Mucosa of rectum (tissue), 2 donors: ENCODE data around the gene PLIN1.

Experiments used
- H3K27ac ChIP-seq, 2 donors: one replicate each; pipeline ENCODE4 v1.7.0; 2013; ENCODE audit warnings: inconsistent platforms in 2 of 2, low read depth in 2 of 2, low read length in 2 of 2
- H3K27me3 ChIP-seq, 2 donors: one replicate each; pipeline ENCODE4 v1.7.0; 2013; ENCODE audit warnings: low read length in 2 of 2; ENCODE audit not compliant: control insufficient read depth in 2 of 2, insufficient read depth in 2 of 2
- H3K36me3 ChIP-seq, 2 donors: one replicate each; pipeline ENCODE4 v1.7.0; 2013; ENCODE audit warnings: low read length in 2 of 2; ENCODE audit not compliant: control insufficient read depth in 2 of 2, insufficient read depth in 2 of 2
- H3K4me1 ChIP-seq, 2 donors: one replicate each; pipeline ENCODE4 v1.7.0; 2013; ENCODE audit warnings: low read length in 2 of 2, mild to moderate bottlenecking in 1 of 2; ENCODE audit not compliant: control insufficient read depth in 2 of 2, insufficient read depth in 2 of 2
- H3K4me3 ChIP-seq, 2 donors: one replicate each; pipeline ENCODE4 v1.7.0; 2013; ENCODE audit warnings: low read length in 2 of 2
- H3K9ac ChIP-seq, 2 donors: one replicate each; pipeline ENCODE4 v1.7.0; 2013; ENCODE audit warnings: low read length in 2 of 2, low read depth in 1 of 2, mild to moderate bottlenecking in 1 of 2
- H3K9me3 ChIP-seq, 2 donors: one replicate each; pipeline ENCODE4 v1.7.0; 2013; ENCODE audit warnings: low read length in 2 of 2; ENCODE audit not compliant: control insufficient read depth in 2 of 2
- donor health status: healthy.
- donor health status: Normal muscosa, but diverticular disease.

Gene PLIN1

GRCh38 chr15:89679212-89679611 is at the start of gene PLIN1:
PLIN1 (minus strand) TSS chr15:89679367; CDS start chr15:89677489, 1,878 bp downstream.
- peak within 1 kb of the TSS; percentile 72 to 79 for H3K27ac ChIP-seq
- H3K9ac ChIP-seq, result no peak within 1 kb of the TSS

GRCh38 chr15:89728254-89728653 is 49.1 kb upstream of the PLIN1 start:
- Histone ChIP-seq H3K27ac (no peak overlapping the region), H3K36me3 (no peaks in the 10 kb centered on the region), H3K4me1 (no peaks in the 10 kb centered on the region), H3K27me3 (no peaks in the 10 kb centered on the region), H3K9ac (no peak overlapping the region), H3K9me3 (peaks cover 0 to 2% of the 10 kb centered on the region in 2 donors), H3K4me3 (no peak overlapping the region)

More at GRCh38 chr15:89679212-89679611, at the start of gene PLIN1:
- no peaks in the 10 kb centered on the region for H3K9me3 ChIP-seq
- peaks cover 0 to 14% of the 10 kb centered on the region in 2 donors for H3K36me3 ChIP-seq
- H3K4me3 ChIP-seq, result peak within 1 kb of the TSS in 1 of 2 donors; percentile 1
- no peaks in the 10 kb centered on the region for H3K27me3 ChIP-seq
- peaks cover 0 to 17% of the 10 kb centered on the region in 2 donors for H3K4me1 ChIP-seq

- Histone ChIP-seq H3K4me3 (no peak overlapping the region), H3K9me3 (peaks cover 0 to 2% of the 10 kb centered on the region in 2 donors), H3K27ac (no peak overlapping the region), H3K36me3 (no peaks in the 10 kb centered on the region), H3K9ac (no peak overlapping the region), H3K27me3 (no peaks in the 10 kb centered on the region), H3K4me1 (no peaks in the 10 kb centered on the region)
Observed at GRCh38 chr15:89725064-89725463, 45.9 kb upstream of the PLIN1 start.

GRCh38 chr15:89724621-89725020 is 45.5 kb upstream of the PLIN1 start:
- H3K36me3 ChIP-seq, result no peaks in the 10 kb centered on the region
- H3K4me1 ChIP-seq, result no peaks in the 10 kb centered on the region
- no peak overlapping the region for H3K4me3 ChIP-seq
- H3K27ac ChIP-seq, result no peak overlapping the region
- H3K9ac ChIP-seq, result no peak overlapping the region
- H3K9me3 ChIP-seq, result peaks cover 0 to 2% of the 10 kb centered on the region in 2 donors
- H3K27me3 ChIP-seq, result no peaks in the 10 kb centered on the region

GRCh38 chr15:89723031-89723430 is 43.9 kb upstream of the PLIN1 start:
- no peaks in the 10 kb centered on the region for H3K36me3 ChIP-seq
- H3K9me3 ChIP-seq, result peaks cover 0 to 2% of the 10 kb centered on the region in 2 donors
- H3K4me1 ChIP-seq, result no peaks in the 10 kb centered on the region
- no peak overlapping the region for H3K27ac ChIP-seq
- H3K9ac ChIP-seq, result no peak overlapping the region
- H3K4me3 ChIP-seq, result no peak overlapping the region
- no peaks in the 10 kb centered on the region for H3K27me3 ChIP-seq

- Histone ChIP-seq H3K36me3 (no peaks in the 10 kb centered on the region), H3K4me1 (no peaks in the 10 kb centered on the region), H3K4me3 (no peak overlapping the region), H3K27me3 (no peaks in the 10 kb centered on the region), H3K9ac (no peak overlapping the region), H3K9me3 (no peaks in the 10 kb centered on the region), H3K27ac (no peak overlapping the region)
Observed at GRCh38 chr15:89714775-89715174, 35.6 kb upstream of the PLIN1 start.

- no peak overlapping the region for H3K4me3 ChIP-seq
- H3K9me3 ChIP-seq, result no peaks in the 10 kb centered on the region
- no peaks in the 10 kb centered on the region for H3K36me3 ChIP-seq
- no peak overlapping the region for H3K9ac ChIP-seq
- H3K4me1 ChIP-seq, result no peaks in the 10 kb centered on the region
- no peaks in the 10 kb centered on the region for H3K27me3 ChIP-seq
- H3K27ac ChIP-seq, result no peak overlapping the region
Observed at GRCh38 chr15:89707577-89707976, 28.4 kb upstream of the PLIN1 start.

GRCh38 chr15:89704411-89704810 is 25.2 kb upstream of the PLIN1 start:
- Histone ChIP-seq H3K4me1 (no peaks in the 10 kb centered on the region), H3K27me3 (no peaks in the 10 kb centered on the region)

GRCh38 chr15:89695198-89695597 is 16.0 kb upstream of the PLIN1 start:
- Histone ChIP-seq H3K9me3 (no peaks in the 10 kb centered on the region), H3K27me3 (no peaks in the 10 kb centered on the region), H3K9ac (no peak overlapping the region), H3K4me1 (peaks cover 0 to 3% of the 10 kb centered on the region in 2 donors), H3K36me3 (no peaks in the 10 kb centered on the region), H3K4me3 (no peak overlapping the region), H3K27ac (no peak overlapping the region)

More at GRCh38 chr15:89704411-89704810, 25.2 kb upstream of the PLIN1 start:
- Histone ChIP-seq H3K36me3 (no peaks in the 10 kb centered on the region), H3K9ac (no peak overlapping the region), H3K27ac (no peak overlapping the region), H3K9me3 (no peaks in the 10 kb centered on the region), H3K4me3 (no peak overlapping the region)

- Histone ChIP-seq H3K27ac (no peak overlapping the region), H3K4me1 (peaks cover 4 to 8% of the 10 kb centered on the region in 2 donors), H3K27me3 (no peaks in the 10 kb centered on the region), H3K4me3 (no peak overlapping the region), H3K9me3 (no peaks in the 10 kb centered on the region), H3K36me3 (no peaks in the 10 kb centered on the region), H3K9ac (no peak overlapping the region)
Observed at GRCh38 chr15:89693696-89694095, 14.5 kb upstream of the PLIN1 start.

GRCh38 chr15:89693091-89693490 is 13.9 kb upstream of the PLIN1 start:
- Histone ChIP-seq H3K4me1 (peaks cover 4 to 9% of the 10 kb centered on the region in 2 donors), H3K27ac (no peak overlapping the region), H3K9ac (no peak overlapping the region)

More at GRCh38 chr15:89693091-89693490, 13.9 kb upstream of the PLIN1 start:
- no peaks in the 10 kb centered on the region for H3K36me3 ChIP-seq
- H3K9me3 ChIP-seq, result no peaks in the 10 kb centered on the region
- no peaks in the 10 kb centered on the region for H3K27me3 ChIP-seq
- no peak overlapping the region for H3K4me3 ChIP-seq
